ENCODE data around the gene SLF1. TPM values are rescaled to one million over a fixed set of nuclear protein-coding genes. Genes with fewer than 3 reads are reported as not detected.

SLF1 gene
- total RNA-seq, result 26.4 TPM

DNA sequence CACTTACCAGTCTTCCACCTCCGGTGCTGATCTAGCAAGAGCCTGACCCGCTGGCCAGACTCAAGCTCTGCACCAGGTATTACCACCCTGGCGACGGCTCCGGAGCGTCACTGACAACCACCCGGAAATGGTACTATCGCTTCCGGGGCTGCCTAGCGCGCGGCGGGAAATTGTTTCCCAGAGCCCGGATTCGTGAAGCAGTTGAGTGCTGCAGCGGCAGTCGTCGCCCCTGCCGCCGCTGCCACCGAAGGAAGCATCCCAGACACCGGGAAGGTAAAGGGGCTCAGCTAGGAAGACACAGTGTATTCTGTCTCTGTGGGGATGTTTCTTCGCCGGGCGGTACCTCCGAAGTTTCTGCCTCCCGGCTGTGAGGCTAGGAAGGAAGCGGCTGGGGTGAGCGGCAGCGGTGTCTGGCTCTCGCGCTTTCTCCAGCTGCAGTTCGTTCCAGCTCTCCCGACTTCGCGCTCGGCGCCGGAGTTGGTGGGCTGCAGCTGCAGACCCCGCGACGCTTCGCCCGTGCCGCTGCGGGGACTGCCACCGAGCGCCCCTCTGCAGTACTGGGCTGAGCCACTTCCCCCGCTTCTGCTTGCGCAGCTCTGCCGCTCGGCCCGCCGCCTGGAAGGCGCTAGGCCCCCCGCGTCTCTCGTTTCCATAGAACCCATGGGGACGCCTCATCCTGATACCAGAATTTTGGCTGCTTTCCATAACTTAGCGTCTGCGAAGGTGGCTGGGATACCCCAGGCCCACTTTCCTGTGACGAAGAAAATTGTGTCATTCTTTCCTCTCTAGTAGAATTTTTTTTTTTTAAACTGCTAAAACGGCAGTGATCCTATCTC is at the start of gene SLF1, which contains the start of gene KIAA0825:
TSS of gene SLF1 (plus strand) at position 177 of the 836 bp plus-strand sequence. CDS start 10,142 bp downstream, outside the sequence.
TSS of gene KIAA0825 (minus strand) at position 112 of the 836 bp plus-strand sequence. CDS start 81,478 bp downstream, outside the sequence.

Other genes with a start within 250 kb of the SLF1 start
- 37.7 TPM for gene KIAA0825, start 65 bp upstream of the SLF1 start, total RNA-seq

Data from camera-type eye (tissue), 1 donor.